ENCODE measurements around the gene CADPS2. TPM values are rescaled to one million over a fixed set of nuclear protein-coding genes. Genes with fewer than 3 reads are reported as not detected.

CADPS2 gene
- total and polyA plus RNA-seq, 10 of the 15 experiments (the other 5 are each of a cell fraction or from before 2014, with no cell fraction given), result 0.05 to 7.5 (median 0.25) TPM

DNA sequence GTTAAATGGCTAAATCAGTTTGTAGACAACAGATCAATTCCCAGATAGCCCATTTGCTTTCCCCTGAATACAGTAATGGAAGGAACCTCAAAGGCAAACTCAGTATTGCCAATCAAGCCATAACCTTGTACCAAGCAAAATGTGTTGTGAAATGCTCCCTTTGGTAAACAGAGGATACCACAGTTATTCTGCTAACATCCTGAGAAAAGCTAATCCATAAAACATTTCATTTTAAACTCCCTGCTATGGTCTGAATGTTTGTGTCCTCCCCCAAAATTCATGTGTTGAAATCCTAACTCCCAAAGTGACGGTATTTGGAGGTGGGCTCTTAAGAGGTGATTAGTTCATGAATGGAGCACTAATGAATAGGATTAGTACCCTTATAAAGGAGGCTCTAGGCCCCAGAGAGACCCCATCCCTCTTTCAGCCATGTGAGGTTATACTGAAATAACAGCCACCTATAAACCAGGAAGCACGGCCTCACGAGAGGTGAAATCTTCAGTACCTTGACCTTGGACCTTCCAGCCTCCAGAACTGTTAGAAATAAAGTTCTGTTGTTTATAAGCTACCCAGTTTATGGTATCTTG lies 94.2 kb downstream of the CADPS2 start:
- no peak overlapping the region for H3K9ac ChIP-seq (ENCODE audit: control insufficient read depth, insufficient read depth, low read length)
- ChIA-PET RAD21 (ENCODE audit: unreplicated experiment) (no interaction called here), SMC1A (ENCODE audit: uncharacterized antibody, unreplicated experiment) (interaction anchor here (0.8 to 1.7 kb wide), 3 partner anchors 10 to 89 kb away, joined by 3 to 6 read pairs (median 3); partner anchors contain the start of gene RNF148), POLR2A (no interaction called here), CTCF (interaction anchor here (1.2 to 6.4 kb wide), 2 partner anchors 8 to 11 kb away, joined by 4 to 28 read pairs; no protein-coding TSS in a partner anchor)
- H3K79me2 ChIP-seq (ENCODE audit: control insufficient read depth, insufficient read depth, low read length), result no peaks in the 10 kb centered on the region
- in situ Hi-C loops (cut with MboI), result no loop called here
- TF ChIP-seq WRNIP1 (IDR thresholded peaks at IDR 0.05; ENCODE audit: borderline replicate concordance, low read depth, low read length) (no peak), POLR2AphosphoS2 (IDR thresholded peaks at IDR 0.05; ENCODE audit: low read depth, low read length) (no peak), ESRRA (IDR thresholded peaks at IDR 0.05; ENCODE audit: low read length) (no peak), NFYA (IDR thresholded peaks at IDR 0.05; ENCODE audit: borderline replicate concordance, low read depth, low read length) (no peak), POU2F2 (IDR thresholded peaks at IDR 0.05; ENCODE audit: borderline replicate concordance, low read depth, low read length) (no peak), NFIC (IDR thresholded peaks at IDR 0.05; ENCODE audit: low read depth, low read length) (no peak)
- FAIRE-seq (no peak), DNase-seq (ENCODE audit: low read depth, low spot score) (no peak), ATAC-seq (no peak)
- no peak overlapping the region for H2AFZ ChIP-seq (ENCODE audit: control insufficient read depth, low read depth, low read length)
- intact Hi-C loops (cut with micrococcal nuclease; ENCODE audit: unreplicated experiment), result no loop called here
- no TSS peak for BruUV-seq (replicated peaks)
- H3K27me3 ChIP-seq (replicated peaks in 1 of 2; ENCODE audit: control insufficient read depth in 2 of 2, insufficient read depth in 2 of 2, low read length in 1 of 2), result no peaks in the 10 kb centered on the region
- no peaks in the 10 kb centered on the region for H3K4me1 ChIP-seq (ENCODE audit: control insufficient read depth, insufficient read depth, low read length)
- no peaks in the 10 kb centered on the region for H3K36me3 ChIP-seq (ENCODE audit: control insufficient read depth in 2 of 2, insufficient read depth in 2 of 2, low read length in 1 of 2)
- no peaks in the 10 kb centered on the region for H3K9me3 ChIP-seq (replicated peaks; ENCODE audit: control insufficient read depth, insufficient read depth, low read length)
- no peak overlapping the region for H3K27ac ChIP-seq (ENCODE audit: control insufficient read depth, insufficient read depth)
- WGBS (ENCODE audit: insufficient coverage, insufficient replicate concordance, low lambda C conversion rate, missing lambda C conversion rate), result 78% methylated on average over 3 of the region's 3 CpGs
- no peaks in the 10 kb centered on the region for H4K20me1 ChIP-seq (ENCODE audit: control insufficient read depth, insufficient read depth)
- H3K4me2 ChIP-seq (ENCODE audit: control insufficient read depth, insufficient read depth), result no peak overlapping the region
- H3K4me3 ChIP-seq, result no peak overlapping the region

- no peak overlapping the region for H3K4me2 ChIP-seq (ENCODE audit: control insufficient read depth, insufficient read depth)
- ChIA-PET SMC1A (ENCODE audit: uncharacterized antibody, unreplicated experiment) (interaction anchor here (0.7 to 1.7 kb wide), 8 partner anchors 10 to 224 kb away, joined by 3 to 7 read pairs (median 3); no protein-coding TSS in a partner anchor), POLR2A (interaction anchor here (0.7 kb wide), 2 partner anchors 1074 to 1310 kb away, joined by 4 to 7 read pairs; no protein-coding TSS in a partner anchor), RAD21 (ENCODE audit: unreplicated experiment) (interaction anchor here (1.0 to 1.4 kb wide), 2 partner anchors 54 to 64 kb away, joined by 3 to 4 read pairs; no protein-coding TSS in a partner anchor), CTCF (interaction anchor here (6.4 kb wide), 1 partner anchor 12 kb away, joined by 28 read pairs; no protein-coding TSS in a partner anchor)
- ATAC-seq, result no peak
- no peak for FAIRE-seq
- H3K79me2 ChIP-seq (ENCODE audit: control insufficient read depth, insufficient read depth, low read length), result no peaks in the 10 kb centered on the region
- DNase-seq (ENCODE audit: low read depth, low spot score), result no peak
- no peak overlapping the region for H3K9ac ChIP-seq (ENCODE audit: control insufficient read depth, insufficient read depth, low read length)
- no peaks in the 10 kb centered on the region for H3K36me3 ChIP-seq (ENCODE audit: control insufficient read depth in 2 of 2, insufficient read depth in 2 of 2, low read length in 1 of 2)
- no peak overlapping the region for H3K27ac ChIP-seq (ENCODE audit: control insufficient read depth, insufficient read depth)
- TF ChIP-seq, protein P1, sequence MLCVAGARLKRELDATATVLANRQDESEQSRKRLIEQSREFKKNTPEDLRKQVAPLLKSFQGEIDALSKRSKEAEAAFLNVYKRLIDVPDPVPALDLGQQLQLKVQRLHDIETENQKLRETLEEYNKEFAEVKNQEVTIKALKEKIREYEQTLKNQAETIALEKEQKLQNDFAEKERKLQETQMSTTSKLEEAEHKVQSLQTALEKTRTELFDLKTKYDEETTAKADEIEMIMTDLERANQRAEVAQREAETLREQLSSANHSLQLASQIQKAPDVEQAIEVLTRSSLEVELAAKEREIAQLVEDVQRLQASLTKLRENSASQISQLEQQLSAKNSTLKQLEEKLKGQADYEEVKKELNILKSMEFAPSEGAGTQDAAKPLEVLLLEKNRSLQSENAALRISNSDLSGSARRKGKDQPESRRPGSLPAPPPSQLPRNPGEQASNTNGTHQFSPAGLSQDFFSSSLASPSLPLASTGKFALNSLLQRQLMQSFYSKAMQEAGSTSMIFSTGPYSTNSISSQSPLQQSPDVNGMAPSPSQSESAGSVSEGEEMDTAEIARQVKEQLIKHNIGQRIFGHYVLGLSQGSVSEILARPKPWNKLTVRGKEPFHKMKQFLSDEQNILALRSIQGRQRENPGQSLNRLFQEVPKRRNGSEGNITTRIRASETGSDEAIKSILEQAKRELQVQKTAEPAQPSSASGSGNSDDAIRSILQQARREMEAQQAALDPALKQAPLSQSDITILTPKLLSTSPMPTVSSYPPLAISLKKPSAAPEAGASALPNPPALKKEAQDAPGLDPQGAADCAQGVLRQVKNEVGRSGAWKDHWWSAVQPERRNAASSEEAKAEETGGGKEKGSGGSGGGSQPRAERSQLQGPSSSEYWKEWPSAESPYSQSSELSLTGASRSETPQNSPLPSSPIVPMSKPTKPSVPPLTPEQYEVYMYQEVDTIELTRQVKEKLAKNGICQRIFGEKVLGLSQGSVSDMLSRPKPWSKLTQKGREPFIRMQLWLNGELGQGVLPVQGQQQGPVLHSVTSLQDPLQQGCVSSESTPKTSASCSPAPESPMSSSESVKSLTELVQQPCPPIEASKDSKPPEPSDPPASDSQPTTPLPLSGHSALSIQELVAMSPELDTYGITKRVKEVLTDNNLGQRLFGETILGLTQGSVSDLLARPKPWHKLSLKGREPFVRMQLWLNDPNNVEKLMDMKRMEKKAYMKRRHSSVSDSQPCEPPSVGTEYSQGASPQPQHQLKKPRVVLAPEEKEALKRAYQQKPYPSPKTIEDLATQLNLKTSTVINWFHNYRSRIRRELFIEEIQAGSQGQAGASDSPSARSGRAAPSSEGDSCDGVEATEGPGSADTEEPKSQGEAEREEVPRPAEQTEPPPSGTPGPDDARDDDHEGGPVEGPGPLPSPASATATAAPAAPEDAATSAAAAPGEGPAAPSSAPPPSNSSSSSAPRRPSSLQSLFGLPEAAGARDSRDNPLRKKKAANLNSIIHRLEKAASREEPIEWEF (IDR thresholded peaks at IDR 0.05; ENCODE audit: insufficient replicate concordance, low read depth, low read length), result no peak
- no peak for TF ChIP-seq SIN3A (IDR thresholded peaks at IDR 0.05; ENCODE audit: low read depth, low read length)
- TF ChIP-seq TCF3 (IDR thresholded peaks at IDR 0.05; ENCODE audit: borderline replicate concordance, insufficient read depth, low read depth, low read length), result no peak
- no peak for TF ChIP-seq GATAD2B (conservative IDR thresholded peaks at IDR 0.05; ENCODE audit: low read depth)
- no peak overlapping the region for H2AFZ ChIP-seq (ENCODE audit: control insufficient read depth, low read depth, low read length)
- H4K20me1 ChIP-seq (ENCODE audit: control insufficient read depth, insufficient read depth), result no peaks in the 10 kb centered on the region
- H3K4me3 ChIP-seq, result no peak overlapping the region
- no peaks in the 10 kb centered on the region for H3K4me1 ChIP-seq (ENCODE audit: control insufficient read depth, insufficient read depth, low read length)
- H3K9me3 ChIP-seq (replicated peaks; ENCODE audit: control insufficient read depth, insufficient read depth, low read length), result no peaks in the 10 kb centered on the region
- intact Hi-C loops (cut with micrococcal nuclease; ENCODE audit: unreplicated experiment) (no loop called here), in situ Hi-C loops (cut with MboI) (no loop called here)
- 26% methylated on average over 2 of the region's 2 CpGs for WGBS (ENCODE audit: insufficient coverage, insufficient replicate concordance, low lambda C conversion rate, missing lambda C conversion rate)
- no peaks in the 10 kb centered on the region for H3K27me3 ChIP-seq (replicated peaks in 1 of 2; ENCODE audit: control insufficient read depth in 2 of 2, insufficient read depth in 2 of 2, low read length in 1 of 2)
- BruUV-seq (replicated peaks), result no TSS peak
These were observed 95.7 kb downstream of the CADPS2 start for GRCh38 chr7:122790591-122790990.
